Measurements from ENCODE around the gene NT5DC3. TPM values are rescaled to one million over a fixed set of nuclear protein-coding genes. Genes with fewer than 3 reads are reported as not detected.
A peak's percentile ranks its signal among the peaks of the same experiment; 100 is the strongest.

Gene NT5DC3
- total RNA-seq, 4 donors from 2014 or later = 4.7 to 32.2 (median 5.8) TPM

- 92 to 95% methylated on average over 4 to 6 of the region's 6 CpGs for WGBS, 2 donors
- Histone ChIP-seq H3K27me3 (no peaks in the 10 kb centered on the region), H3K4me3 (no peak overlapping the region), H3K9me3 (no peaks in the 10 kb centered on the region), H3K36me3 (peaks cover 0 to 39% (median 0%) of the 10 kb centered on the region in 3 donors), H3K4me1 (peaks cover 0 to 37% (median 9%) of the 10 kb centered on the region in 3 donors), H3K27ac (no peak overlapping the region)
- no peak for DNase-seq
- intact Hi-C loops (cut with DNase I) = no loop called here
- TF ChIP-seq POLR2A (IDR thresholded peaks at IDR 0.05) = no peak
Observed at GRCh38 chr12:103808239-103808880, 32.7 kb downstream of the NT5DC3 start.

GRCh38 chr12:103807561-103808238, 33.3 kb downstream of the NT5DC3 start:
- no peak overlapping the region for H3K27ac ChIP-seq
- H3K27me3 ChIP-seq = no peaks in the 10 kb centered on the region
- peaks cover 0 to 39% (median 9%) of the 10 kb centered on the region in 3 donors for H3K4me1 ChIP-seq
- TF ChIP-seq CTCF (IDR thresholded peaks at IDR 0.05) (no peak), POLR2A (IDR thresholded peaks at IDR 0.05) (no peak)
- H3K36me3 ChIP-seq = peaks cover 0 to 33% (median 0%) of the 10 kb centered on the region in 3 donors
- no peak overlapping the region for H3K4me3 ChIP-seq
- no peak for DNase-seq
- intact Hi-C loops (cut with DNase I) = no loop called here
- no peaks in the 10 kb centered on the region for H3K9me3 ChIP-seq
- 86 to 90% methylated on average over 8 to 9 of the region's 9 CpGs for WGBS, 2 donors

DNA sequence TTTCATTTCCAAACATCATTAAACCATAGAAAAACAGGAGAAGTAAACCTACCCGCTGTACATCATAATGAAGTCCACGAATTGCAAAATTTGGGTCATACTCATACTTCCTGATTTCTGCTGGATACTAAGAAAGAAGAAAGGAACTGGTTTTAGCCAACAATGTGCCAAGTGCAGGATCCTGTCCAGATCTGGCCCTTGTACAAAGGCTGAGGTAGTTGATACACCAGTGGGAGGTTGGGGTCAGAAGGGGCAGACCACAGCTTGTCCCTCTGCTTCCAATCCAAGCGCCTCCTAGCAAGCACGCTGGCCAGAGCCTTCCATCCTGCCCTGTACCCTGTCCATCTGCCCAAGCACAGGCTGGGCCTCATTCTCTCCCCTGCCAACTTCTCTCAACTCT, 34.2 kb downstream of the NT5DC3 start:
- Histone ChIP-seq H3K36me3 (peaks cover 0 to 28% (median 0%) of the 10 kb centered on the region in 3 donors), H3K4me3 (no peak overlapping the region), H3K9me3 (no peaks in the 10 kb centered on the region), H3K27me3 (no peaks in the 10 kb centered on the region), H3K27ac (no peak overlapping the region), H3K4me1 (peaks cover 0 to 47% (median 9%) of the 10 kb centered on the region in 3 donors)
- TF ChIP-seq CTCF (IDR thresholded peaks at IDR 0.05) (no peak), POLR2A (IDR thresholded peaks at IDR 0.05) (no peak)
- intact Hi-C loops (cut with DNase I) = no loop called here
- no peak for DNase-seq
- 73 to 84% methylated on average over 4 of the region's 4 CpGs for WGBS, 2 donors

DNA sequence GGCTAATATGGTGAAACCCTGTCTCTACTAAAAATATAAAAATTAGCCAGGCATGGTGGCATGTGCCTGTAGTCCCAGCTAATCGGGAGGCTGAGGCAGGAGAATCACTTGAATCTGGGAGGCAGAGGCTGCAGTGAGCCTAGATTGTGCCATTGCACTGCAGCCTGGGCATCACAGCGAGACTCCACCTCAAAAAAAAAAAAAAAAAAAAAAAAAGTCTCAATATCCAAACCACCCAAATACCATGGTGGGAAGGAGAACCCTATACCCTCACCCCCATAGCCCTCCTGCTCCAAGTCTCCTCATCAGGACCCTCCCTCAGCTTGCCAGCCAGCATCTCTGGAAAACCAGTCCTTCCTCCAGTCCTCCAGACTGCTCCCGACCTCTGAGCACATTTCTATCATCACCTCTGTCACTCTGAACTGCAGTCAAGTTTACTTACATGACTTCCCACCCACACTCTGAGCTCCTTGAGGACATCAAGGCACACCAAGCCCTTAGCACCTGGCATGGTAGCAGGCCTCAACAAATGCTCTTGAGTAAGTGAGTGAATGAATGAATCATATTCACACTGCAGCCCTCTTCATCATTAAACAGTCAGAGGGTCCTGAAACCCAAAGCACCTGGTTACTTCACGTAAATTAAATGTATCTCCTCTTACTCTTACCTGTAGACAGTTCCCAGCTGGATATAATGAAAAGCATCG, 35.2 kb downstream of the NT5DC3 start:
- H3K4me1 ChIP-seq = peaks cover 0 to 52% (median 12%) of the 10 kb centered on the region in 3 donors
- no peak for TF ChIP-seq CTCF (IDR thresholded peaks at IDR 0.05)
- no peak for TF ChIP-seq POLR2A (IDR thresholded peaks at IDR 0.05)
- no peaks in the 10 kb centered on the region for H3K27me3 ChIP-seq
- peaks cover 0 to 18% (median 0%) of the 10 kb centered on the region in 3 donors for H3K36me3 ChIP-seq
- DNase-seq = no peak
- H3K27ac ChIP-seq = peak overlapping the region in 2 of 4 donors; percentile 38 to 53
- no peak overlapping the region for H3K4me3 ChIP-seq
- WGBS, 2 donors = 80% methylated on average over 5 of the region's 5 CpGs
- H3K9me3 ChIP-seq = no peaks in the 10 kb centered on the region
- intact Hi-C loops (cut with DNase I) = no loop called here

- Histone ChIP-seq H3K36me3 (peaks cover 0 to 6% (median 0%) of the 10 kb centered on the region in 3 donors), H3K27ac (no peak overlapping the region), H3K27me3 (no peaks in the 10 kb centered on the region), H3K4me1 (peaks cover 0 to 69% (median 29%) of the 10 kb centered on the region in 3 donors), H3K4me3 (no peak overlapping the region), H3K9me3 (no peaks in the 10 kb centered on the region)
- DNase-seq = no peak
- 94 to 100% methylated on average over 1 of the region's 1 CpG for WGBS, 2 donors
- TF ChIP-seq POLR2A (IDR thresholded peaks at IDR 0.05) (no peak), CTCF (IDR thresholded peaks at IDR 0.05) (no peak)
- intact Hi-C loops (cut with DNase I) = no loop called here
Observed at GRCh38 chr12:103803847-103804246, 37.2 kb downstream of the NT5DC3 start.
